PFSK-1 (cell line): Measurements from ENCODE around the gene TRAK1.

ENCODE experiments used
- FOXP2 ChIP-seq: optimal IDR thresholded peaks from 2 replicates; pipeline ENCODE3; 2011; ENCODE audit warnings: borderline replicate concordance, control low read depth, inconsistent platforms; ENCODE audit not compliant: insufficient read depth; ENCODE audit errors: extremely low read length, extremely low read depth
- POLR2AphosphoS5 ChIP-seq: IDR thresholded peaks from 2 replicates; pipeline ENCODE4 v1.6.1; 2012; ENCODE audit warnings: low read depth, mild to moderate bottlenecking, control low read depth, low read length, moderate library complexity
- REST ChIP-seq, 2 experiments: IDR thresholded peaks; 2 replicates each; pipeline versions ENCODE4 v1.6.1 to v1.8.0; 2011 to 2012; ENCODE audit warnings: low read depth in 2 of 2, low read length in 2 of 2, control low read depth in 1 of 2, inconsistent platforms in 1 of 2, mild to moderate bottlenecking in 1 of 2, moderate library complexity in 1 of 2; ENCODE audit not compliant: insufficient read depth in 1 of 2
- SIN3A ChIP-seq: IDR thresholded peaks from 2 replicates; pipeline ENCODE4 v1.6.1; 2012; ENCODE audit warnings: mild to moderate bottlenecking, low read length, moderate library complexity, borderline replicate concordance; ENCODE audit not compliant: insufficient read depth
- TAF1 ChIP-seq: IDR thresholded peaks from 2 replicates; pipeline ENCODE4 v1.6.1; 2012; ENCODE audit warnings: low read length, control low read depth, borderline replicate concordance; ENCODE audit not compliant: insufficient read depth

TRAK1 gene

GRCh38 chr3:42050126-42050525 lies 41.0 kb upstream of the TRAK1 start:
- TF ChIP-seq FOXP2 = no peak
- TF ChIP-seq SIN3A = no peak
- no peak for TF ChIP-seq REST (IDR thresholded peaks at IDR 0.05; ENCODE audit: insufficient read depth in 1 of 2, low read depth in 2 of 2, low read length in 2 of 2)
- TF ChIP-seq POLR2AphosphoS5 = no peak
- no peak for TF ChIP-seq TAF1

GRCh38 chr3:42051384-42052131 lies 39.6 kb upstream of the TRAK1 start:
- TF ChIP-seq SIN3A = no peak
- no peak for TF ChIP-seq TAF1
- TF ChIP-seq FOXP2 = no peak
- TF ChIP-seq POLR2AphosphoS5 = no peak
- TF ChIP-seq REST (IDR thresholded peaks at IDR 0.05; ENCODE audit: insufficient read depth in 1 of 2, low read depth in 2 of 2, low read length in 2 of 2) = no peak

GRCh38 chr3:42052132-42052483 lies 39.0 kb upstream of the TRAK1 start:
- no peak for TF ChIP-seq FOXP2

GRCh38 chr3:42052484-42053351 lies 38.4 kb upstream of the TRAK1 start:
- no peak for TF ChIP-seq SIN3A
- no peak for TF ChIP-seq TAF1

- TF ChIP-seq REST (IDR thresholded peaks at IDR 0.05; ENCODE audit: insufficient read depth in 1 of 2, low read depth in 2 of 2, low read length in 2 of 2) = no peak
- TF ChIP-seq POLR2AphosphoS5 = no peak
- TF ChIP-seq TAF1 = no peak
- no peak for TF ChIP-seq FOXP2
- TF ChIP-seq SIN3A = no peak
Measured at GRCh38 chr3:42053476-42053875, 37.7 kb upstream of the TRAK1 start.

- TF ChIP-seq POLR2AphosphoS5 = no peak
- no peak for TF ChIP-seq SIN3A
- no peak for TF ChIP-seq REST (IDR thresholded peaks at IDR 0.05; ENCODE audit: insufficient read depth in 1 of 2, low read depth in 2 of 2, low read length in 2 of 2)
Measured at GRCh38 chr3:42055291-42055690, 35.9 kb upstream of the TRAK1 start.
